Measurements from ENCODE around the gene ART3.

Gene ART3

DNA sequence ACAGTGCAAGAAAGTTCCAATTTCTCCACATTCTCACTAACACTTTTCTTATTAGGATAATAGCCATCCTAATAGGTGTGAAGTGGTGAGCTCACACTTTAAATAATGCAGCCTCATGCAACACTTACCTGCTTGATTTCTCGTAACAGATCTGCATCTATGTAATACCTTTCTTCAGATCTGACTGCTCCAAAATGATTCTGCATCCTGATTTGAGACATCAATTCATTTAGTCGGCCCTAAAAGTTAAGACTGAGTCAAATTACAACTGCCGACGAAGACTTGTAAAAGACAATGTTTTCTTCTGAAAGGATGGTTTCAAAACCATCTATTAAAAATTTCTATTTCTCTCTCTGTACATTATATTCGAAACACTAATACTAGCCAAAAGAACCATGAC, 43.0 kb downstream of the ART3 start:
- H3K9ac ChIP-seq (ENCODE audit: low read length), result no peak overlapping the region
- no peaks in the 10 kb centered on the region for H3K4me1 ChIP-seq (ENCODE audit: control insufficient read depth, insufficient read depth, low read length)
- H3K27me3 ChIP-seq (ENCODE audit: control insufficient read depth, insufficient read depth, low read length), result no peaks in the 10 kb centered on the region
- H3K27ac ChIP-seq (ENCODE audit: low read depth, low read length), result no peak overlapping the region
- H3K36me3 ChIP-seq (ENCODE audit: control insufficient read depth, insufficient read depth, low read length), result peaks cover 14% of the 10 kb centered on the region
- H3K4me3 ChIP-seq (ENCODE audit: low read length), result no peak overlapping the region

GRCh38 chr4:76120199-76120598, 45.7 kb downstream of the ART3 start:
- no peaks in the 10 kb centered on the region for H3K27me3 ChIP-seq (ENCODE audit: control insufficient read depth, insufficient read depth, low read length)
- no peak overlapping the region for H3K4me3 ChIP-seq (ENCODE audit: low read length)
- peaks cover 10% of the 10 kb centered on the region for H3K36me3 ChIP-seq (ENCODE audit: control insufficient read depth, insufficient read depth, low read length)
- no peak overlapping the region for H3K27ac ChIP-seq (ENCODE audit: low read depth, low read length)
- no peaks in the 10 kb centered on the region for H3K4me1 ChIP-seq (ENCODE audit: control insufficient read depth, insufficient read depth, low read length)
- no peak overlapping the region for H3K9ac ChIP-seq (ENCODE audit: low read length)

DNA sequence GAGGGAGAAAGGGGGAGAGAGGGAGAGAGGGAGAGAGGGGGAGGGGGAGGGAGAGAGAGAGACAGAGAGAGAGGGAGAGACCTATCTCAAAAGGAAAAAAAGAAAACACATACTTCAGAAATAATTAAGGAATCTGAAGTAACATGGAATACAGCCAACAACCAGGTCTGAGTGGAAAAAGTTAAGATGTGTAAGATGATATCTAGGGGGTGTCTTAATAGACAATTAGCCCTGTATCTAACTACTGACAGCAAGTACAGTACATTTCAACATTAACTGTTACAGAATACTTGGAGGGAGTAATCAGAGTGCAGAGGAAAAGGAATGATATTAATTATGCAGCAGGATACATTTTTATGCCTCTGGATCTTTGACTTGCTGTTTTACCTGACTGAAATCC, 51.3 kb downstream of the ART3 start:
- H3K27me3 ChIP-seq (ENCODE audit: control insufficient read depth, insufficient read depth, low read length), result no peaks in the 10 kb centered on the region
- peaks cover 4% of the 10 kb centered on the region for H3K36me3 ChIP-seq (ENCODE audit: control insufficient read depth, insufficient read depth, low read length)
- no peak overlapping the region for H3K4me3 ChIP-seq (ENCODE audit: low read length)
- H3K27ac ChIP-seq (ENCODE audit: low read depth, low read length), result no peak overlapping the region
- no peak overlapping the region for H3K9ac ChIP-seq (ENCODE audit: low read length)
- no peaks in the 10 kb centered on the region for H3K4me1 ChIP-seq (ENCODE audit: control insufficient read depth, insufficient read depth, low read length)

- no peak overlapping the region for H3K9ac ChIP-seq (ENCODE audit: low read length)
- no peak overlapping the region for H3K27ac ChIP-seq (ENCODE audit: low read depth, low read length)
- H3K27me3 ChIP-seq (ENCODE audit: control insufficient read depth, insufficient read depth, low read length), result no peaks in the 10 kb centered on the region
- H3K36me3 ChIP-seq (ENCODE audit: control insufficient read depth, insufficient read depth, low read length), result peaks cover 4% of the 10 kb centered on the region
- H3K4me1 ChIP-seq (ENCODE audit: control insufficient read depth, insufficient read depth, low read length), result no peaks in the 10 kb centered on the region
- H3K4me3 ChIP-seq (ENCODE audit: low read length), result no peak overlapping the region
These were observed 53.2 kb downstream of the ART3 start for GRCh38 chr4:76127754-76128153.

DNA sequence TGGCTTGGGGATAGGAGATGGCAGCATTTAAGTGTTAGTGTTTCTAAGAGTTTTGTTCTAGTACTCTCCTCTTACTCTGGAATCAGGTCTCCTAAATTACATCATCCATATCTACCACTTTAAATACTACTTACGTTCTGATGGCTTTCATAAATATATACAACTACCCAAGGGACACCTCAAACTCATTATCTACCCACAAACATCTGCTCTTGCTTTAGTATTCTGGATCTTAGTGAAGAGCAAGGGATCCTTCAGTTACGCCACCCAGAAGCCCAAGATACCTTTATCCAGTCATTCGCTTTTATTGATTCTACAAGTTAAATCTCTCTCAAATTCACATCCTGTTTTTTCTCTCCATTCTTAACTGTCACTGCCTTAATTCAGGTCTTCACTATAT, 66.7 kb downstream of the ART3 start:
- Histone ChIP-seq H3K27me3 (ENCODE audit: control insufficient read depth, insufficient read depth, low read length) (no peaks in the 10 kb centered on the region), H3K27ac (ENCODE audit: low read depth, low read length) (no peak overlapping the region), H3K36me3 (ENCODE audit: control insufficient read depth, insufficient read depth, low read length) (peaks cover 9% of the 10 kb centered on the region), H3K9ac (ENCODE audit: low read length) (no peak overlapping the region), H3K4me1 (ENCODE audit: control insufficient read depth, insufficient read depth, low read length) (peaks cover 2% of the 10 kb centered on the region), H3K4me3 (ENCODE audit: low read length) (no peak overlapping the region)

- no peaks in the 10 kb centered on the region for H3K27me3 ChIP-seq (ENCODE audit: control insufficient read depth, insufficient read depth, low read length)
- peaks cover 9% of the 10 kb centered on the region for H3K36me3 ChIP-seq (ENCODE audit: control insufficient read depth, insufficient read depth, low read length)
- H3K4me3 ChIP-seq (ENCODE audit: low read length), result no peak overlapping the region
- no peak overlapping the region for H3K27ac ChIP-seq (ENCODE audit: low read depth, low read length)
- H3K4me1 ChIP-seq (ENCODE audit: control insufficient read depth, insufficient read depth, low read length), result peaks cover 17% of the 10 kb centered on the region
- H3K9ac ChIP-seq (ENCODE audit: low read length), result no peak overlapping the region
These were observed 70.0 kb downstream of the ART3 start for GRCh38 chr4:76144546-76144945.

GRCh38 chr4:76147454-76148141, 73.1 kb downstream of the ART3 start:
- Histone ChIP-seq H3K36me3 (ENCODE audit: control insufficient read depth, insufficient read depth, low read length) (no peaks in the 10 kb centered on the region), H3K4me3 (ENCODE audit: low read length) (peak overlapping the region; percentile 96), H3K4me1 (ENCODE audit: control insufficient read depth, insufficient read depth, low read length) (peaks cover 17% of the 10 kb centered on the region), H3K27ac (ENCODE audit: low read depth, low read length) (peak overlapping the region; percentile 93), H3K27me3 (ENCODE audit: control insufficient read depth, insufficient read depth, low read length) (no peaks in the 10 kb centered on the region), H3K9ac (ENCODE audit: low read length) (peak overlapping the region; percentile 75)

DNA sequence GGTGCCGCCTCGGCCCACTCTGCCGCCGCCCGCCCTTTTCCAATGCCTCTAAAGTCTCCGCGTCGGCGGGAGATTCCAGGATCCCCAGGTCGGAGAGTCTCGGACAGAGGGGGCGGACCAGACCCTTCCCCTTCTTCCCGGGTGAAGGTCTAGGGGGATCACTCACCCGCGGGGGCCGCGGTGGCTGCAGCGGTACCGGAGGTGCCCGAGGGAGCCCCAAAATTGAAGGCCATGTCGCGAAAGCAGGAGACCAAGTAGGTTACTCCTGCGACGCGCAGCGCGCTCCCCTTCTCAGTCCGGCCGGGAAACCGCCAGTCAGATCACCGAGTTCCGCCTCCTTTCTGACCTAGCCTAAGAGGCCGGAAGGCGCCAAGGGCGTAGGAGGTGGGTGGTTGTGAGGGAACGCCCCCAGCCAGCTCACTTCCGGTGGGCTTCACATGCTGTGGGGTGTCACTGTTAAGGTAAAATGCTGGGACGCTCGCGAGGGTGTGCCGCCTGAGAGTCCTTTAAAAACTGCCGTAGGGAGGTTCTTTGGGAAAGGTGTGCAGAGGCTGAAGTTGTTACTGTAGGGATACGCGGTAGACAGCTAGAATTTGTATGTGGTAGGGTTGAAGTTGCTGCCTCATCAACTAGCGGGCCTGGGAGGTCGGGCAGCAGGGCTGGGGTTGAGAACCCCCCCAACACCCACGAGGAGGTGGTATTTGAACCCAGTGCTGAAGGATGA, 73.8 kb downstream of the ART3 start, which contains the start of gene NUP54:
Gene NUP54, minus strand, starts transcription at position 256 of the 724 bp plus-strand sequence. Its CDS starts 23 bp downstream, at position 233.
- Histone ChIP-seq H3K27ac (ENCODE audit: low read depth, low read length) (peak within 1 kb of the TSS; percentile 93), H3K9ac (ENCODE audit: low read length) (peak within 1 kb of the TSS; percentile 75), H3K36me3 (ENCODE audit: control insufficient read depth, insufficient read depth, low read length) (no peaks in the 10 kb centered on the region), H3K4me3 (ENCODE audit: low read length) (peak within 1 kb of the TSS; percentile 96), H3K4me1 (ENCODE audit: control insufficient read depth, insufficient read depth, low read length) (peaks cover 17% of the 10 kb centered on the region), H3K27me3 (ENCODE audit: control insufficient read depth, insufficient read depth, low read length) (no peaks in the 10 kb centered on the region)

DNA sequence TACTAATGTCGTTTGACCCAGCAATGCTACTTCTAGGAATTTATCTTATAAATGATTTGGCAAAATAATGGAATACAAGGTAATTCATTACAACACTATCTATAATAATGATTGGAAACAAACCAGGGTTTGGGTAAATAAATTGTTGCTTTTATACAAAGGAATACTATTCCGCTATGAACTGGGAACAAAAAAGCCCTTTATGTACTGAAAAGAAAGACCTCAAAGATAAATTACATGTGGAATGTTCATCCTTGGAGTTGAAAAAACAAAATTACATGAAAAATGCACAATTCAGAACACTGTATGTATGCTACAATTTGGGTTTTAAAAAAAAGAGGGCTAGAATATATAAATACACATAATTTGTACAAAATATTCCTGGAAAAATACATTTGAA, 78.8 kb downstream of the ART3 start:
- Histone ChIP-seq H3K4me3 (ENCODE audit: low read length) (no peak overlapping the region), H3K27ac (ENCODE audit: low read depth, low read length) (no peak overlapping the region), H3K36me3 (ENCODE audit: control insufficient read depth, insufficient read depth, low read length) (no peaks in the 10 kb centered on the region), H3K4me1 (ENCODE audit: control insufficient read depth, insufficient read depth, low read length) (peaks cover 6% of the 10 kb centered on the region), H3K27me3 (ENCODE audit: control insufficient read depth, insufficient read depth, low read length) (no peaks in the 10 kb centered on the region), H3K9ac (ENCODE audit: low read length) (no peak overlapping the region)

- Histone ChIP-seq H3K4me1 (ENCODE audit: control insufficient read depth, insufficient read depth, low read length) (no peaks in the 10 kb centered on the region), H3K27ac (ENCODE audit: low read depth, low read length) (no peak overlapping the region), H3K9ac (ENCODE audit: low read length) (no peak overlapping the region), H3K36me3 (ENCODE audit: control insufficient read depth, insufficient read depth, low read length) (no peaks in the 10 kb centered on the region), H3K27me3 (ENCODE audit: control insufficient read depth, insufficient read depth, low read length) (no peaks in the 10 kb centered on the region), H3K4me3 (ENCODE audit: low read length) (no peak overlapping the region)
These were observed 81.5 kb downstream of the ART3 start for GRCh38 chr4:76155979-76156378.

DNA sequence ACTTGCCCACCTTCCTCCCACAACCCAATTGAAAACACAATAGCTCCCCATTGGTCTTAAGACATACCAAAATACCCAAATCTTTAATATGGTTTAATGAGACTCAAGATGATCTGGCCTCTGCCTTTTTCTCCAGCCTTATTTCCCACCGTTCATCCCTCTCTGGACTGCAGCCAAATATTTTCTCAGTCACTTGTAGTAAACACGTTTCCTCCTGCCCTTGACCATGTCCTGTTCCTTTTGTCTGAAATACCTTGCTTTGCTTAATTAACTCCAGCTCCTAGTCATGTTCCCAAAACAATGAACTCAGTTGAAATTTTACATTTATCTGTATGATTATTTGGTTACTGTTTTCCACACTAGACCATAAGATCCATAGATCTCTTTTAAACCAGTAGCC, 82.1 kb downstream of the ART3 start:
- no peak overlapping the region for H3K9ac ChIP-seq (ENCODE audit: low read length)

DNA sequence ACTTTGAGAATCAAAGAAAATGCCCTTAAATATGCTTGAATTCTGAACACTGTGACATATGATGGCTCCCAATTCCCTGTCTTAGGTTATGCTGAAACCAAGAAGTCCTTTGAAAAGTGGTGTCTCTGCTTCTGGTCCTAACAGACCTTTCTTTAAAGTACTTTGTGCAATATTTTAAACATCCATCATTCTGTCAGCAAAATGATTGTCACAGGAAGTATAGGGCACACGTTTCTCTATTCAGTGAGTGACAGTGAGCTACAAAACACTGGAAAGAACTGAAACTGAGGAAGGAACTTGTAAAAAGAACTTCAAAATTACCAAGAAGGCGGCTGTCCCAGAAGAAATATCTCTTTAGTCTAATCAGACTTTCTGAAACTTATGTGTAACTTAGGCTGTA, 85.8 kb downstream of the ART3 start:
- Histone ChIP-seq H3K4me1 (ENCODE audit: control insufficient read depth, insufficient read depth, low read length) (no peaks in the 10 kb centered on the region), H3K27me3 (ENCODE audit: control insufficient read depth, insufficient read depth, low read length) (no peaks in the 10 kb centered on the region), H3K9ac (ENCODE audit: low read length) (no peak overlapping the region), H3K4me3 (ENCODE audit: low read length) (no peak overlapping the region), H3K36me3 (ENCODE audit: control insufficient read depth, insufficient read depth, low read length) (peaks cover 16% of the 10 kb centered on the region), H3K27ac (ENCODE audit: low read depth, low read length) (no peak overlapping the region)

More for the DNA sequence above, 82.1 kb downstream of the ART3 start:
- no peaks in the 10 kb centered on the region for H3K27me3 ChIP-seq (ENCODE audit: control insufficient read depth, insufficient read depth, low read length)
- H3K27ac ChIP-seq (ENCODE audit: low read depth, low read length), result no peak overlapping the region
- H3K36me3 ChIP-seq (ENCODE audit: control insufficient read depth, insufficient read depth, low read length), result peaks cover 3% of the 10 kb centered on the region
- H3K4me3 ChIP-seq (ENCODE audit: low read length), result no peak overlapping the region
- H3K4me1 ChIP-seq (ENCODE audit: control insufficient read depth, insufficient read depth, low read length), result no peaks in the 10 kb centered on the region
